Measurements from ENCODE around the gene RBP7.
"Not testable (repeated sequence)": the region's sequence is repeated elsewhere in the genome, so short reads cannot be mapped to it uniquely, and the experiment has no call there.

The RBP7 gene

DNA sequence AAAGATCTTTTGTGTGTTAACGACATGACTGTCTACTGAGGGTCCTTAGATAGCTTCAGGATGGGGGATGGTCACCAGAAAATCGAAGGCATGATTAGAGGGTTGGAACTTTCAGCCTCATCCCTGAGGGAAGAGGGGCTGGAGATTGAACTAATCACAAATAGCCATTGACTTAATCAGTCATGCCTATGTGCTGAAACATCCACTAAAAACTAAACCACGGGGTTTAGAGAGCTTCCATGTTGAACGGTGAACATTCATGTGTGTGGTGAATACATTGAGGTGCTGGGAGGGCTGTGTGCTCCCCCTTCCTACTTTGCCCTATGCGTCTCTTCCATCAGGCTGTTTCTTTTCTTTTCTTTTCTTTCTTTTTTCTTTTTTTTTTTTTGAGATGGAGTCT lies 17.0 kb downstream of the RBP7 start:
- Histone ChIP-seq H2AFZ (ENCODE audit: low read length) (no peak overlapping the region), H3K79me2 (ENCODE audit: insufficient read depth, low read length) (no peaks in the 10 kb centered on the region), H3K9me3 (ENCODE audit: insufficient read depth, low read depth, low read length) (no peaks in the 10 kb centered on the region), H3K9me2 (replicated peaks; ENCODE audit: low read depth, low read length) (no peaks in the 10 kb centered on the region), H4K20me1 (ENCODE audit: insufficient read depth, low read length, poor library complexity, severe bottlenecking) (no peaks in the 10 kb centered on the region), H3K9ac (ENCODE audit: low read depth, low read length, poor library complexity, severe bottlenecking) (no peak overlapping the region), H3K4me3 (ENCODE audit: low read length, poor library complexity, severe bottlenecking) (no peak overlapping the region), H3K4me1 (ENCODE audit: insufficient read depth, low read length, poor library complexity, severe bottlenecking) (no peaks in the 10 kb centered on the region), H3K4me2 (ENCODE audit: low read depth, low read length, poor library complexity, severe bottlenecking) (no peak overlapping the region), H3K27me3 (ENCODE audit: insufficient read depth, low read length, poor library complexity, severe bottlenecking) (no peaks in the 10 kb centered on the region), H3F3A (ENCODE audit: low read depth) (no peaks in the 10 kb centered on the region), H3K36me3 (ENCODE audit: insufficient read depth, low read length) (no peaks in the 10 kb centered on the region)
- TF ChIP-seq EZH2phosphoT487 (IDR thresholded peaks at IDR 0.05; ENCODE audit: borderline replicate concordance) = no peak
- TF ChIP-seq, protein P1, sequence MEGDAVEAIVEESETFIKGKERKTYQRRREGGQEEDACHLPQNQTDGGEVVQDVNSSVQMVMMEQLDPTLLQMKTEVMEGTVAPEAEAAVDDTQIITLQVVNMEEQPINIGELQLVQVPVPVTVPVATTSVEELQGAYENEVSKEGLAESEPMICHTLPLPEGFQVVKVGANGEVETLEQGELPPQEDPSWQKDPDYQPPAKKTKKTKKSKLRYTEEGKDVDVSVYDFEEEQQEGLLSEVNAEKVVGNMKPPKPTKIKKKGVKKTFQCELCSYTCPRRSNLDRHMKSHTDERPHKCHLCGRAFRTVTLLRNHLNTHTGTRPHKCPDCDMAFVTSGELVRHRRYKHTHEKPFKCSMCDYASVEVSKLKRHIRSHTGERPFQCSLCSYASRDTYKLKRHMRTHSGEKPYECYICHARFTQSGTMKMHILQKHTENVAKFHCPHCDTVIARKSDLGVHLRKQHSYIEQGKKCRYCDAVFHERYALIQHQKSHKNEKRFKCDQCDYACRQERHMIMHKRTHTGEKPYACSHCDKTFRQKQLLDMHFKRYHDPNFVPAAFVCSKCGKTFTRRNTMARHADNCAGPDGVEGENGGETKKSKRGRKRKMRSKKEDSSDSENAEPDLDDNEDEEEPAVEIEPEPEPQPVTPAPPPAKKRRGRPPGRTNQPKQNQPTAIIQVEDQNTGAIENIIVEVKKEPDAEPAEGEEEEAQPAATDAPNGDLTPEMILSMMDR (conservative IDR thresholded peaks at IDR 0.05; ENCODE audit: low read length) = no peak

DNA sequence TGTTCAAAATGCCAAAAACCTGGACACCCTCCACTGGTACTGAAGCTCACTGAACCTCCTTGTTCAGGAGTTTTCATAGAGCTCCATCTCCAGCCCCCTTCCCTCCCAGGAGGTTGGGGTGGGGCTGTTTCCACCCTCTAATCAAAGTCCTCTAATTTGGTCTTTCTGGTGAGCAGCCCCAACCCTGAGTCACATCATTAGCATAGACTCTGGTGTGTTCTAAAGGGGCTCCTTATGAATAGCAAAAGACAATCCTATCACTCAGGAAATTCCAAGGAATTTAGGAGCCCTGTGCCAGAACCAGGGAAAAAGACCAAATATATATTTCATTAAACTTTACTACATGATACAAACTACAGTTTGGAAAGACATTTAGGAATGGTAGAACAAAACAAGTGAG lies 22.5 kb downstream of the RBP7 start:
- no peaks in the 10 kb centered on the region for H3K27me3 ChIP-seq (ENCODE audit: insufficient read depth, low read length, poor library complexity, severe bottlenecking)
- TF ChIP-seq EZH2phosphoT487 (IDR thresholded peaks at IDR 0.05; ENCODE audit: borderline replicate concordance) = no peak
- TF ChIP-seq, protein P1 (conservative IDR thresholded peaks at IDR 0.05; ENCODE audit: low read length) = no peak
- H3K4me2 ChIP-seq (ENCODE audit: low read depth, low read length, poor library complexity, severe bottlenecking) = no peak overlapping the region
- H3F3A ChIP-seq (ENCODE audit: low read depth) = no peaks in the 10 kb centered on the region
- H3K9ac ChIP-seq (ENCODE audit: low read depth, low read length, poor library complexity, severe bottlenecking) = no peak overlapping the region
- H3K9me2 ChIP-seq (replicated peaks; ENCODE audit: low read depth, low read length) = no peaks in the 10 kb centered on the region
- H4K20me1 ChIP-seq (ENCODE audit: insufficient read depth, low read length, poor library complexity, severe bottlenecking) = no peaks in the 10 kb centered on the region
- no peaks in the 10 kb centered on the region for H3K79me2 ChIP-seq (ENCODE audit: insufficient read depth, low read length)
- no peaks in the 10 kb centered on the region for H3K4me1 ChIP-seq (ENCODE audit: insufficient read depth, low read length, poor library complexity, severe bottlenecking)
- no peaks in the 10 kb centered on the region for H3K9me3 ChIP-seq (ENCODE audit: insufficient read depth, low read depth, low read length)
- no peak overlapping the region for H3K4me3 ChIP-seq (ENCODE audit: low read length, poor library complexity, severe bottlenecking)
- H2AFZ ChIP-seq (ENCODE audit: low read length) = no peak overlapping the region
- no peaks in the 10 kb centered on the region for H3K36me3 ChIP-seq (ENCODE audit: insufficient read depth, low read length)

DNA sequence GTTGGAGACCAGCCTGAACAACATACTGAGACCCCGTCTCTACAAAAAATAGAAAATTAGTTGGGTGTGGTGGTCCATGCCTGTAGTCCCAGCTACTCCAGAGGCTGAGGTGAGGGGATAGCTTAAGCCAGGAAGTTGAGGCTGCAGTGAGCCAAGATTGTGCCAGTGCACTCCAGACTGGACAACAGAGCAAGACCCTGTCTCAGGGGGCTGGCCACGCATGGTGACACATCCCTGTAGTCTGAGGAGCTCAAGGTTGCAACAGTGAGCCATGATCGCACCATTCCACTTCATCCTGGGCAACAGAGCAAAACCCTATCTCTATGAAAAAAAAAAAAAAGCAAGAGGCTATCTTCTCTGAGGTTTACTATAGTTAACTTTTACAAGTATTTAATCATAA lies 23.1 kb downstream of the RBP7 start:
- Histone ChIP-seq H3K79me2 (ENCODE audit: insufficient read depth, low read length) (no peaks in the 10 kb centered on the region), H3K9ac (ENCODE audit: low read depth, low read length, poor library complexity, severe bottlenecking) (no peak overlapping the region), H2AFZ (ENCODE audit: low read length) (no peak overlapping the region), H3K9me3 (ENCODE audit: insufficient read depth, low read depth, low read length) (no peaks in the 10 kb centered on the region), H4K20me1 (ENCODE audit: insufficient read depth, low read length, poor library complexity, severe bottlenecking) (no peaks in the 10 kb centered on the region), H3K9me2 (replicated peaks; ENCODE audit: low read depth, low read length) (no peaks in the 10 kb centered on the region), H3K4me1 (ENCODE audit: insufficient read depth, low read length, poor library complexity, severe bottlenecking) (no peaks in the 10 kb centered on the region), H3K27me3 (ENCODE audit: insufficient read depth, low read length, poor library complexity, severe bottlenecking) (no peaks in the 10 kb centered on the region), H3K4me2 (ENCODE audit: low read depth, low read length, poor library complexity, severe bottlenecking) (no peak overlapping the region), H3F3A (ENCODE audit: low read depth) (no peaks in the 10 kb centered on the region), H3K36me3 (ENCODE audit: insufficient read depth, low read length) (no peaks in the 10 kb centered on the region), H3K4me3 (ENCODE audit: low read length, poor library complexity, severe bottlenecking) (no peak overlapping the region)
- TF ChIP-seq EZH2phosphoT487 (IDR thresholded peaks at IDR 0.05; ENCODE audit: borderline replicate concordance) = no peak
- TF ChIP-seq, protein P1 (conservative IDR thresholded peaks at IDR 0.05; ENCODE audit: low read length) = no peak

DNA sequence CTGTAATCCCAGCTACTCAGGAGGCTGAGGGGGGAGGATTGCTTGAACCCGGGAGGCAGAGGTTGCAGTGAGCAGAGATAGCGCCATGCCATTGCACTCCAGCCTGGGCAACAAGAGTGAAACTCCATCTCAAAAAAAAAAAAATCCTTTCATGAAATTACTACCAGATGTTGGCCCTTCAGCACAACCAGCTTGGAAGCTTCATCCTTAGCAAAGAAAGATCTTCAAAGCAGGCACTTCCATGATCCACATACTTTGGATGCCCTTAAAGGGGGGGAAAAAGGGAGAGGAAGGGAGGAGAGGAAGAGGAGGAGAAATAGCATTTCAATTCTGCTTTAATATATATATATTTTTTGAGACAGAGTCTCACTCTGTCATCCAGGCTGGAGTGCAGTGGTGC lies 23.6 kb downstream of the RBP7 start:
- H3K9me2 ChIP-seq (replicated peaks; ENCODE audit: low read depth, low read length); H3K36me3 ChIP-seq (ENCODE audit: insufficient read depth, low read length); H3K9ac ChIP-seq (ENCODE audit: low read depth, low read length, poor library complexity, severe bottlenecking); H3F3A ChIP-seq (ENCODE audit: low read depth); H4K20me1 ChIP-seq (ENCODE audit: insufficient read depth, low read length, poor library complexity, severe bottlenecking); H2AFZ ChIP-seq (ENCODE audit: low read length); H3K4me1 ChIP-seq (ENCODE audit: insufficient read depth, low read length, poor library complexity, severe bottlenecking); H3K27me3 ChIP-seq (ENCODE audit: insufficient read depth, low read length, poor library complexity, severe bottlenecking); H3K79me2 ChIP-seq (ENCODE audit: insufficient read depth, low read length); H3K9me3 ChIP-seq (ENCODE audit: insufficient read depth, low read depth, low read length); H3K4me2 ChIP-seq (ENCODE audit: low read depth, low read length, poor library complexity, severe bottlenecking); H3K4me3 ChIP-seq (ENCODE audit: low read length, poor library complexity, severe bottlenecking): not testable (repeated sequence)

DNA sequence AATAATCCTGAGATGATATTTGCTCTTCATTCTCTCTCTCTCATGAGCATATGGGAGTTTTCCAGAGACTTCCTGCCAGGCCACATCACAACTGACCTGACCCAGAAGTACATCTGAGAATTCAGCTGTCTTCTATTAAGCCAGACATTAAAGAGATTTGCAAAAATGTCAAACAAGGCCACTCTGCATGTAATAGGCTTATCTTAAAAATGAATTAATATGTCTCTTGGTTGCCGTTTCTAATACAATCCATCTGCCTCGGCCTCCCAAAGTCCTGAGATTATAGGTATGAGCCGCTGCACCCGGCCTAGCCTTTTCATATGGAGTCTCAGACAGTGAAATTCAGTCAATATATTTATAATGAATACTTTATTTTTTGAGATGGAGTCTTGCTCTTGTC lies 25.0 kb downstream of the RBP7 start:
- not testable (repeated sequence) for H2AFZ ChIP-seq (ENCODE audit: low read length); H3K9me3 ChIP-seq (ENCODE audit: insufficient read depth, low read depth, low read length); H3K9me2 ChIP-seq (replicated peaks; ENCODE audit: low read depth, low read length); H3K4me1 ChIP-seq (ENCODE audit: insufficient read depth, low read length, poor library complexity, severe bottlenecking); H3K36me3 ChIP-seq (ENCODE audit: insufficient read depth, low read length); H4K20me1 ChIP-seq (ENCODE audit: insufficient read depth, low read length, poor library complexity, severe bottlenecking); H3K4me2 ChIP-seq (ENCODE audit: low read depth, low read length, poor library complexity, severe bottlenecking); H3F3A ChIP-seq (ENCODE audit: low read depth); H3K4me3 ChIP-seq (ENCODE audit: low read length, poor library complexity, severe bottlenecking); H3K79me2 ChIP-seq (ENCODE audit: insufficient read depth, low read length); H3K9ac ChIP-seq (ENCODE audit: low read depth, low read length, poor library complexity, severe bottlenecking); H3K27me3 ChIP-seq (ENCODE audit: insufficient read depth, low read length, poor library complexity, severe bottlenecking)

Data from Loucy (cell line).